NCI-H82 treated with DMSO at 0.1 percent for 48 hours (cell line): ENCODE measurements around the gene SUCLG1.
"Not testable (repeated sequence)": the region's sequence is repeated elsewhere in the genome, so short reads cannot be mapped to it uniquely, and the experiment has no call there.

ENCODE experiments used
- DNase-seq: peaks from one replicate; lab custom pipeline; 2025; ENCODE audit not compliant: unreplicated experiment; lab: John Stamatoyannopoulos, UW

SUCLG1 gene

GRCh38 chr2:84459018-84459943 is at the start of gene SUCLG1:
TSS of gene SUCLG1 (minus strand) at chr2:84459280. CDS start at chr2:84459269, 11 bp downstream.
- peak; percentile 66 for DNase-seq

GRCh38 chr2:84498150-84498799 is 39.2 kb upstream of the SUCLG1 start:
- no peak for DNase-seq

GRCh38 chr2:84497285-84497684 is 38.2 kb upstream of the SUCLG1 start:
- DNase-seq: no peak

- DNase-seq: no peak
Measured at GRCh38 chr2:84496386-84496785, 37.3 kb upstream of the SUCLG1 start.

GRCh38 chr2:84495539-84496146 is 36.6 kb upstream of the SUCLG1 start:
- peak; percentile 23 for DNase-seq

- DNase-seq: no peak
Measured at GRCh38 chr2:84494070-84494469, 35.0 kb upstream of the SUCLG1 start.

GRCh38 chr2:84493514-84493913 is 34.4 kb upstream of the SUCLG1 start:
- no peak for DNase-seq

GRCh38 chr2:84492571-84492970 is 33.5 kb upstream of the SUCLG1 start:
- DNase-seq: no peak

- no peak for DNase-seq
Measured at GRCh38 chr2:84491741-84492140, 32.7 kb upstream of the SUCLG1 start.

- DNase-seq: no peak
Measured at GRCh38 chr2:84491256-84491655, 32.2 kb upstream of the SUCLG1 start.

- DNase-seq: no peak
Measured at GRCh38 chr2:84487298-84487996, 28.4 kb upstream of the SUCLG1 start.

- DNase-seq: no peak
Measured at GRCh38 chr2:84486441-84487115, 27.5 kb upstream of the SUCLG1 start.

GRCh38 chr2:84483320-84483719 is 24.2 kb upstream of the SUCLG1 start:
- no peak for DNase-seq

GRCh38 chr2:84482603-84483002 is 23.5 kb upstream of the SUCLG1 start:
- DNase-seq: no peak

GRCh38 chr2:84481702-84482101 is 22.6 kb upstream of the SUCLG1 start:
- DNase-seq: no peak

GRCh38 chr2:84478867-84479266 is 19.8 kb upstream of the SUCLG1 start:
- DNase-seq: no peak

- DNase-seq: peak; percentile 59
Measured at GRCh38 chr2:84477886-84478285, 18.8 kb upstream of the SUCLG1 start.

- DNase-seq: no peak
Measured at GRCh38 chr2:84474176-84474575, 15.1 kb upstream of the SUCLG1 start.

GRCh38 chr2:84472856-84473565 is 13.9 kb upstream of the SUCLG1 start:
- DNase-seq: peak; percentile 81

- DNase-seq: not testable (repeated sequence)
Measured at GRCh38 chr2:84472423-84472822, 13.3 kb upstream of the SUCLG1 start.
